ENCODE measurements around the gene ZNF398.

The ZNF398 gene

DNA sequence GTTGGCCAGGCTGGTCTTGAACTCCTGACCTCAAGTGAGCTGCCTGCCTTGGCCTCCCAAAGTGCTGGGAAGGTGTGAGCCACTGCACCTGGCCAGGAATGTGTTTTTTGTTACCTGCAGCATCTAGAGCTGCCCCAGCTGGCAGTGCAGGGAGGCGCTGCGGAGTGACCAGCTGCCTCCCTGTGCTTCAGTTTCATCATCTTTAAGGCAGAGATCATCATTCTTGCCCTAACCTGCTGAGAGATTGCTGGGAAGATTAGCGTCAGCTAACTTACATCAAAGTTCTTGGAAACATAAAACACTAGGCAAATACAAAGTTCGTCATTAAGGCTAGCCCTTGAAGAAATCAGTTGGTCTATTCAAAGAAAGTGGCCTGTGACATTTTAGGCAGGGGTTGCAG is 50.4 kb downstream of the ZNF398 start:
- TF ChIP-seq, protein P1, sequence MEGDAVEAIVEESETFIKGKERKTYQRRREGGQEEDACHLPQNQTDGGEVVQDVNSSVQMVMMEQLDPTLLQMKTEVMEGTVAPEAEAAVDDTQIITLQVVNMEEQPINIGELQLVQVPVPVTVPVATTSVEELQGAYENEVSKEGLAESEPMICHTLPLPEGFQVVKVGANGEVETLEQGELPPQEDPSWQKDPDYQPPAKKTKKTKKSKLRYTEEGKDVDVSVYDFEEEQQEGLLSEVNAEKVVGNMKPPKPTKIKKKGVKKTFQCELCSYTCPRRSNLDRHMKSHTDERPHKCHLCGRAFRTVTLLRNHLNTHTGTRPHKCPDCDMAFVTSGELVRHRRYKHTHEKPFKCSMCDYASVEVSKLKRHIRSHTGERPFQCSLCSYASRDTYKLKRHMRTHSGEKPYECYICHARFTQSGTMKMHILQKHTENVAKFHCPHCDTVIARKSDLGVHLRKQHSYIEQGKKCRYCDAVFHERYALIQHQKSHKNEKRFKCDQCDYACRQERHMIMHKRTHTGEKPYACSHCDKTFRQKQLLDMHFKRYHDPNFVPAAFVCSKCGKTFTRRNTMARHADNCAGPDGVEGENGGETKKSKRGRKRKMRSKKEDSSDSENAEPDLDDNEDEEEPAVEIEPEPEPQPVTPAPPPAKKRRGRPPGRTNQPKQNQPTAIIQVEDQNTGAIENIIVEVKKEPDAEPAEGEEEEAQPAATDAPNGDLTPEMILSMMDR (IDR thresholded peaks at IDR 0.05; ENCODE audit: low read depth, low read length): no peak

DNA sequence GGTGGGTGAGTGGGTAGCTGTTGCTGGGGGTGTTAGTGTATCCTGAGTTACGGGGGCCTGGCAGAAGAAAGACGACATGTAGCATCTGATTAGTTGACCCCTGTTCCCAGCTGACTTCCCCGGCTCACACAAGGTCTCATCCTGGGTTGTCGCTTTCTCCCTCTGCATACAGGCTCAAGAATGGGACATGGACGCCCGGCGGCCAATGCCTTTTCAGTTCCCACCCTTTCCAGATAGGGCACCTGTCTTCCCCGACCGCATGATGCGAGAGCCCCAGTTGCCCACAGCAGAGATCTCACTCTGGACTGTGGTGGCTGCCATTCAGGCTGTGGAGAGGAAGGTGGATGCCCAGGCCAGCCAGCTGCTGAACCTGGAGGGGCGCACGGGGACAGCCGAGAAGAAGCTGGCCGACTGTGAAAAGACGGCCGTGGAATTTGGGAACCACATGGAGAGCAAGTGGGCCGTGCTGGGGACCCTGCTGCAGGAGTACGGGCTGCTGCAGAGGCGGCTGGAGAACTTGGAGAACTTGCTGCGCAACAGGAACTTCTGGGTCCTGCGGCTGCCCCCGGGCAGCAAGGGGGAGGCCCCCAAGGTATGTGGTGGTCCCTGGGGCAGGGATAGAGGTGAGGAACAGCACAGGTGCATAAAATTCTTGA is 51.0 kb downstream of the ZNF398 start:
- no peak for DNase-seq (ENCODE audit: extremely low read depth, low read depth)
- TF ChIP-seq, protein P1 (IDR thresholded peaks at IDR 0.05; ENCODE audit: low read depth, low read length): no peak

More for the DNA sequence above, 50.4 kb downstream of the ZNF398 start:
- no peak for DNase-seq (ENCODE audit: extremely low read depth, low read depth)

DNA sequence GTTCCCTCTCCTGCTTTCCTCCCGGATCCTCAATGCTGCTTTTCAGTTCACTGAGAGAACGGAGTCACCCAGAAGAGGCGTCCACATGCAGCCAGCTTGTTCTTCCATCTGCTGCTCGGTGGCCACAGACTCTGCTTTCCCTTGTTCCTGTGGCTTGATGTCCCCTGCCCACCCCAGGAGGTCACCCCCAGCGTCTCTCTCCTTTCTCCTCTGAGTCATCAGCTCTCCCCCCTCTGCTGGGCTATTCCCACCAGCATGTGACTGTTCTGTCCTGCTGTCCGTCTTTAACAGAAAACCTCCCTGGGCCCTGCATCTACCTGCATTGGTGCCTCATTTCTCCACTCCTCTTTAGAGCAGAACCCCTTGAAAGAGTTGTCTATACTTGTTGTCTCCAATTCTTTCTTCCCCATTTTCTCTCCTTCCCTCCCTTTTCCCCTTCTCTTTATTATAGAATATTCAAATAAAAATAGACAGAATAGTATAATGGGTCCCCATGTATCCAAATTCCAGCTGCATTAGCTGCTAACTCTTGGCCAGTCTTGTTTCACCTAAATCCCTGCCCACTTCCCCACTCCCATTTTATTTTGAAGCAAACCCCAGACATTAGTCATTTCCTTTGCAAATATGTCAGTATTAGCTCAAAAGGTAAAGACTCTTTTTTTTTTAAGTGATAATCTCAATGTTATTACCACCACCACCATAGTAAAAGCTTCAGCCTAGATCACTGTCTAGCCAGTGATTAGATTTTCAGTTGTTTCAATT is 52.2 kb downstream of the ZNF398 start:
- no peak for DNase-seq (ENCODE audit: extremely low read depth, low read depth)

GRCh38 chr7:149202831-149203231 is 55.6 kb downstream of the ZNF398 start:
- TF ChIP-seq, protein P1 (IDR thresholded peaks at IDR 0.05; ENCODE audit: low read depth, low read length): no peak
- DNase-seq (ENCODE audit: extremely low read depth, low read depth): no peak

More for the DNA sequence above, 52.2 kb downstream of the ZNF398 start:
- TF ChIP-seq, protein P1 (IDR thresholded peaks at IDR 0.05; ENCODE audit: low read depth, low read length): no peak

DNA sequence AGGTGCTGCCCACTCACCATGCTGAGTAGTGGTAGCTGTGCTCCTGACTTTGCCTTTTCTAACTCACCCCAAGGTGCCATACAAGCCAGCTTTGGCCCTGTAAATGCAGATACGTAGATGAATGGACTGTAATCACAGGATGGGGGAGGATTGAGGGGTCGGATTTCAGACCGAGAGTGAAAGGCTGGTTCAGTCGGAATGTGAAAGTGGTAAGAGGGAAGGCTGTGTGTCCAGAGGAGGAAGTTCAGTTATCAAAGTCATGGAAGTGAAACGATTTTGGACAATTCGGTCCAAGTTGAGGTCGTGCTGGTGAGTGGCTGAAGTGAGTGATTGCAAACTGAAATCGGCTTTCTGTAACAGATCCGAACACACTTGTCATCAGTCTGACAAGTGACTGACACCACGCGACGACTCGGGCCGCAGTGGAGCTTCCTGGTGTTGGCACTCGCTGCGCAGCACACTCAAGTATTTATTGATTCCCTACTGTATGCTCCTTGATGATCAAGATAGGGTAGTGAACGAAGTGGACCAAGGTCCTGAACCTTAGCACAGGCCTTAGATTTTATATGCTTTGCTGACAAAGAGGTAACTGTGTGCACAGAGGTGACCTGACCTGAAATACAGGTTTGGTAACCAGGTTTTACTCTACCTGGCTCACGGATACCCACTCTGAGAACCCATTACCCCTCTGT is 58.6 kb downstream of the ZNF398 start:
- no peak for DNase-seq (ENCODE audit: extremely low read depth, low read depth)
- TF ChIP-seq, protein P1 (IDR thresholded peaks at IDR 0.05; ENCODE audit: low read depth, low read length): no peak

DNA sequence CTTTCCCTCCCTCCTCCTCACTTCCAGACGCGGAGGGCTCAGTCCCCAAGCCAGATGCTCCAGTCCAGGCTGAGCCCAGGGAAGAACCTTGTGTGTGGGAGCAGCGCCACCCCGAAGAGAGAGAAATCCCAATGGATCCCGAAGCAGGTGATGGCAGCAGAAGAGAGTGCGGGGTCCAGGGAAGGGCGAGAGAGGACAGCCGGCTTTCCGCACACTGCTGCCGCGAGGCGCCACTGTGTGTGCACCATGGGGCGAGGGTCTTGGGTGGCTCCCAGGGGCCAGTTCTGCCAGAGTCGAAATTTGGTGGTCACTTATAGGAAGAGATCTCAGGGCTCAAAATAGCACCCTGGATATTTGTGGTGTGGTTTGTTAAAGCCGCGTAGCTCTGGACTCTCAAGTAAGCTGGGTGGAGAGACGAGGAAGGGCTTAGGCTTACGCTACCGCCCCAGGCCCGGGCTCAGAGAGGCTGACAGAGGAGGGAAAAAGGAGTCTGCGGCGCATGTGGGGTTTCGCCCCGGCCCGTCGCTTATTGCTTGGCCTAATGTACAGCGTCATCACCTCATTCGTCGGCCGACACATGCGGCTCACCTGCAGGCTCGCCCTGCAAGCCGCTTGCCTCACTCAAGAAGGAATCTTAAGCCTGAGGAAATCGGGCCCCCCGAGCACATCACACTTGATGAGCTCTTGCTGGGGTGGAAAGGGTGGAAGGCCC is 60.2 kb downstream of the ZNF398 start:
- TF ChIP-seq, protein P1 (IDR thresholded peaks at IDR 0.05; ENCODE audit: low read depth, low read length): no peak
- DNase-seq (ENCODE audit: extremely low read depth, low read depth): no peak

Data from AG09319 (cell line).